Measurements from ENCODE around the gene LRRC46. TPM values are rescaled to one million over a fixed set of nuclear protein-coding genes. Genes with fewer than 3 reads are reported as not detected.

LRRC46 gene
- total and polyA plus RNA-seq, 2 of the 13 experiments (the other 11 are each of a cell fraction or from before 2014, with no cell fraction given): 0.09 TPM

- TF ChIP-seq DZIP1 (CRISPR knock-in tag; IDR thresholded peaks at IDR 0.05) (no peak), ZBTB44 (CRISPR knock-in tag; IDR thresholded peaks at IDR 0.05) (no peak), BRD4 (CRISPR knock-in tag; IDR thresholded peaks at IDR 0.05) (no peak), SOX5 (CRISPR knock-in tag; IDR thresholded peaks at IDR 0.05; ENCODE audit: borderline replicate concordance) (no peak), SALL1 (CRISPR knock-in tag; IDR thresholded peaks at IDR 0.05) (0 out of 2 replicates have a peak, but pooled peaks have one; percentile 14), MIER3 (CRISPR knock-in tag; IDR thresholded peaks at IDR 0.05; ENCODE audit: borderline replicate concordance) (no peak), SMC3 (IDR thresholded peaks at IDR 0.05; ENCODE audit: low read length) (peak; percentile 26; the same call in 1 of the 2 replicates), ZNF546 (CRISPR knock-in tag; conservative IDR thresholded peaks at IDR 0.05) (no peak), KMT2A (CRISPR knock-in tag; IDR thresholded peaks at IDR 0.05) (no peak), HCFC1 (IDR thresholded peaks at IDR 0.05; ENCODE audit: low read depth, low read length) (no peak), ZNF724P (CRISPR knock-in tag; IDR thresholded peaks at IDR 0.05; ENCODE audit: borderline replicate concordance) (no peak), LBX2 (CRISPR knock-in tag; IDR thresholded peaks at IDR 0.05; ENCODE audit: borderline replicate concordance) (no peak), ZNF562 (CRISPR knock-in tag; IDR thresholded peaks at IDR 0.05; ENCODE audit: borderline replicate concordance) (no peak), TOPORS (CRISPR knock-in tag; IDR thresholded peaks at IDR 0.05) (no peak), ZNF124 (CRISPR knock-in tag; IDR thresholded peaks at IDR 0.05) (no peak), ZNF7 (CRISPR knock-in tag; IDR thresholded peaks at IDR 0.05) (no peak), ZNF891 (CRISPR knock-in tag; IDR thresholded peaks at IDR 0.05) (no peak), XBP1 (CRISPR knock-in tag; IDR thresholded peaks at IDR 0.05) (no peak), MTA3 (CRISPR knock-in tag; IDR thresholded peaks at IDR 0.05) (no peak), PREB (CRISPR knock-in tag; IDR thresholded peaks at IDR 0.05) (no peak), PITX1 (CRISPR knock-in tag; IDR thresholded peaks at IDR 0.05) (no peak), ERF (CRISPR knock-in tag; IDR thresholded peaks at IDR 0.05) (no peak), SMARCC2 (IDR thresholded peaks at IDR 0.05) (no peak)
- TF ChIP-seq, protein P1, sequence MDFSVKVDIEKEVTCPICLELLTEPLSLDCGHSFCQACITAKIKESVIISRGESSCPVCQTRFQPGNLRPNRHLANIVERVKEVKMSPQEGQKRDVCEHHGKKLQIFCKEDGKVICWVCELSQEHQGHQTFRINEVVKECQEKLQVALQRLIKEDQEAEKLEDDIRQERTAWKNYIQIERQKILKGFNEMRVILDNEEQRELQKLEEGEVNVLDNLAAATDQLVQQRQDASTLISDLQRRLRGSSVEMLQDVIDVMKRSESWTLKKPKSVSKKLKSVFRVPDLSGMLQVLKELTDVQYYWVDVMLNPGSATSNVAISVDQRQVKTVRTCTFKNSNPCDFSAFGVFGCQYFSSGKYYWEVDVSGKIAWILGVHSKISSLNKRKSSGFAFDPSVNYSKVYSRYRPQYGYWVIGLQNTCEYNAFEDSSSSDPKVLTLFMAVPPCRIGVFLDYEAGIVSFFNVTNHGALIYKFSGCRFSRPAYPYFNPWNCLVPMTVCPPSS (IDR thresholded peaks at IDR 0.05): no peak
- TF ChIP-seq, protein P2, sequence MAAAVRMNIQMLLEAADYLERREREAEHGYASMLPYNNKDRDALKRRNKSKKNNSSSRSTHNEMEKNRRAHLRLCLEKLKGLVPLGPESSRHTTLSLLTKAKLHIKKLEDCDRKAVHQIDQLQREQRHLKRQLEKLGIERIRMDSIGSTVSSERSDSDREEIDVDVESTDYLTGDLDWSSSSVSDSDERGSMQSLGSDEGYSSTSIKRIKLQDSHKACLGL (CRISPR knock-in tag; IDR thresholded peaks at IDR 0.05): no peak
Observed at GRCh38 chr17:47802341-47803022, 29.0 kb upstream of the LRRC46 start (continued).

All from HepG2 (cell line).